GM19324 (cell line): ENCODE results near the gene PDZD7.

Experiments
- ATAC-seq: cut with Tn5 transposase; IDR thresholded peaks from one replicate; pipeline ENCODE4 v1.9.1; 2021; ENCODE audit warnings: mild to moderate bottlenecking, moderate library complexity; ENCODE audit not compliant: unreplicated experiment, low FRiP score

Gene PDZD7

DNA sequence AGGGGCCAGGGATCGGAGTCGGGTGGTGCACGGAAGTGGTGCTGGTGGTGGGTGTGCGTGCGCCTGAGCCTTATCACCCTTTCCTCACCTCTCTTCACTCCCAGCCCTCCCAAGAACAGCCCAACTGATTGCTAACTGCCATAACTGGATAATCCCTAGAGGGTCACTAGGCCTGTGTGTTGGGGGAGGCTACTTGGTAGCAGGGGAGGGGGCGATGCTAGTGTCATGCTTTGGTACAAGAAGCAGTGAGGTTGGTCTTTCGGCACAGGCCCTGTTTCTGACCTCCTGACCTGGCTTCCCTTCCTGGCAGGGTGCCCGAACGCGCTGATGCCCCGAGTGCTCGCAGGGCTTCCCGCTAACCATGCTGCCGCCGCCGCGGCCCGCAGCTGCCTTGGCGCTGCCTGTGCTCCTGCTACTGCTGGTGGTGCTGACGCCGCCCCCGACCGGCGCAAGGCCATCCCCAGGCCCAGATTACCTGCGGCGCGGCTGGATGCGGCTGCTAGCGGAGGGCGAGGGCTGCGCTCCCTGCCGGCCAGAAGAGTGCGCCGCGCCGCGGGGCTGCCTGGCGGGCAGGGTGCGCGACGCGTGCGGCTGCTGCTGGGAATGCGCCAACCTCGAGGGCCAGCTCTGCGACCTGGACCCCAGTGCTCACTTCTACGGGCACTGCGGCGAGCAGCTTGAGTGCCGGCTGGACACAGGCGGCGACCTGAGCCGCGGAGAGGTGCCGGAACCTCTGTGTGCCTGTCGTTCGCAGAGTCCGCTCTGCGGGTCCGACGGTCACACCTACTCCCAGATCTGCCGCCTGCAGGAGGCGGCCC lies 31.5 kb upstream of the PDZD7 start:
- ATAC-seq, result no peak

DNA sequence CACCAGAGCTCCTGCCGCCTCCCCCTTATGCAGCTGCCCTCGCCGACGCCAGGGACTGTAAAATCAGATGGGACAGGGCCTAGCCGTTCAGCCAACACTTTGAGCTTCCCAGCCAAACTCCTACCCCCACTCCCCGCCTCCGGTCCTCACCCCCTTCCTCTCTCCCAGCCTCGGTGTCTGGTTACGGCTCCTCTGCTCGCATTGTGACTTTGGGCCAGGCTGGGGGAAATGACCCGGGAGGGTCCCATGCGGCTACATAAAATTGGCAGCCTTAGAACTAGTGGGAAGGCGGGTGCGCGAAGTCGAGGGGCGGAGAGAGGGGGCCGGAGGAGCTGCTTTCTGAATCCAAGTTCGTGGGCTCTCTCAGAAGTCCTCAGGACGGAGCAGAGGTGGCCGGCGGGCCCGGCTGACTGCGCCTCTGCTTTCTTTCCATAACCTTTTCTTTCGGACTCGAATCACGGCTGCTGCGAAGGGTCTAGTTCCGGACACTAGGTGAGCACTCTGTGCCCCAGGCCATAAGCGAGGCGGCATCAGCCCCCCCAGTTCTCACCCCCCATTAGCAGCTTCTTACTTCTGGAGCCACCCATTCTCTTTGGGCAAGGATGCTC lies 30.8 kb upstream of the PDZD7 start, which contains the start of gene KAZALD1:
Gene KAZALD1 (plus strand): TSS at position 366 of the 608 bp plus-strand sequence. CDS start 604 bp downstream, outside the sequence.
- no peak for ATAC-seq

DNA sequence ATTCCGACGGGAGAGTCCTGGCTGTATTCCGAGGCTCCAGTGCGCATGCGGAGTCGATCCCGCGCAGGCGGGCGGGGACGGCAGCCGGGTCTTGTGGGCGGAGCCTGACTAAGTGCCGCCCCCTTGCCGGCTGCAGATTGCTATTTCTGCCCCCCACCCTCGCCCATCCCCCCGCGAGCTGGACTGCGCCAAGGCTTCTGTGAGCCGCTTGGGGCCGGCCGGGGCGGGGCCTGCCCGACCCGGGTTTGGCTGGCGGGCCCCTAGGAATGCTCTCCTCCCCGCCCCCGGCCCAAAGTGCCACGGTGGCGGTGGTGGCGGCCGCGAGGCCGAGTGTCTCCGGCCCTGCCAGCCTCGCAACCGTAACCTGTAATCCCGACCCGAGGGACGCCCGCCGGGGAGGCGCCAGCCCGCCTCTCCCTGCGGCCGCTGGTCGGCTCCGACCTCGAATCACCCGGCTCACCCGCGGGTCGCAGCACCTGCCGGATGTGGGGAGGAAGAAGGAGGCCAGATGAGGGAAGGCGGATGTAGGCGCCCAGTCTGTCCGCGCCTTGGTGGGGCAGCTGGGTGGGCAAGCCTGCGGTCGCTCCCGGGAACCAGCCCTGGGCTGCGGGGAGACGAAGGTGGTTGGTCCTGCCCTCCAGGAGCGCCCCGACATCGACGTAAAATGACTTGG lies 30.2 kb upstream of the PDZD7 start:
- peak; percentile 71 for ATAC-seq

DNA sequence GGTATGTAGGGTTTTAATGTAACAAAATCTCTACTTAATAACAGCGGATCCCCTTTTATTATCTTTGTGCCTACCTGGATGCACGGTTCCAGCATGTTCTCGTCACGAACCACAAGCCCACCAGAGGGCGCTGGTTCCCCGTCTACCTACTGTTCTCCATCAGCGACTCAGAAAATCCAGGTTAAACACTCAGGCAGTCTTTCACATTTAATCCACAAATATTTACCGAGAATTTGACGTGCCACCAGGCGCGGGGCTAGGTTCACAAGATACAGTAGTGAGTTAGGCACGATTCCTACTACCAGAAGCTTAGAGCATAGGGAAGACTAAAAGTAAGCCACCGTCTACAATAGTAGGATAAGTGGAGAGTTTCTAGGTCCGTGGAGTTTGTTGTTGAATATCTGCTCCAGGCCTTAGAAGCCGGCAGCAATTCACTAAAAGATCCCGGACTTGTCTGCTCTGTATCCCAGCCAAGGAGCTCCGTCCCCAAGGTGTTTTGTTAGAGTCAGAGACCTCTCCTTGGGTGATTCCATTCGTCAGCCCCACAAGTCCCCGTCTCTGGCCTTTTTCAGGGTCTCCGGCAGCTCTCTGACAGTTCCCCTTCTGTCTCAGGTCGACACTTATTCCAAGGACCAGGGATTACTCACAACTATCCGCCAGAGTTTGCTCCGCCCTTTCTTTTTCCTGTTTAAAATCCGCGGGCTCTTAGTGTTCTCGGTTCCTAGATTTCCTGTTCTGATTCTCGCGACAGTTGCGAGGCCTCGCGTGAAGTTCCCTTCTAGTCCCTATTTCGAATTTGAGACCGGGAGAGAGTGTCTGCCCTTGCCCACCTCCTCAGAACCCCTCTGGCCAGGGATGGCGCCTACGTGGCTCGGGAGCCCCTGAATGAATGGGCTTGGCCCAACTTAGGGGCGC lies 29.4 kb upstream of the PDZD7 start:
- ATAC-seq, result peak; percentile 50

DNA sequence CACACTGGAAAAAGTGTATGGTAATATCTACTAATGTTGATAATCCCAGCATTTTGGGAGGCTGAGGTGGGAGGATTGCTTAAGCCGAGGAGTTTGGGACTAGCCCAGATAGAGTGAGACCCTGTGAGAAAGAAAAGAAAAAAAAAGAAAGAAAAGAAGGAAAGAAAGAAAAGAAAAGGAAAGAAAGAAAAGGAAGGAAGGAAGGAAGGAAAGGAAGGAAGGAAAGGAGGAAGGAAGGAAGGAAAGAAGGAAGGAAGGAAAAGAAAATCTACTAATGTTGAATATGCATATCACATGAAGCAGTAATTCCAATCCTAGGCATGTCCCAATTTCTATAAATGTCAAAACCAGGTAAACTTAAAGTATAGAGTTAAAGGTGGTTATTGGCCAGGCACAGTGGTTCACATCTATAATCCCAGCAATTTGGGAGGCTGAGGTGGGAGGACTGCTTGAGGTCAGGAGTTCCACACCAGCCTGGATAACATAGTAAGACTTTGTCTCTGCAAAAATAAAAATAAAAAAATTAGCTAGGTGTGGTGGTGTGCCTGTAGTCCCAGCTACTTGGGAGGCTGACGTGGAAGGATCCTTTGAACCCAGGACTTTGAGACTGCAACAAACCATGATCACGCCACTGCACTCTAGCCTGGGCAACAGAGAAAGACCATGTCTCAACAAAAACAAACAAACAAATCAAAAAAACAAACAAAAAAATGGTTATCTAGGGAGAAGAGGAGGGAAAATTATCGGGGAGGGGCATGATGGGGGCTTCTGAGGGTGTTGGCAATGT lies 25.6 kb upstream of the PDZD7 start:
- ATAC-seq, result no peak

DNA sequence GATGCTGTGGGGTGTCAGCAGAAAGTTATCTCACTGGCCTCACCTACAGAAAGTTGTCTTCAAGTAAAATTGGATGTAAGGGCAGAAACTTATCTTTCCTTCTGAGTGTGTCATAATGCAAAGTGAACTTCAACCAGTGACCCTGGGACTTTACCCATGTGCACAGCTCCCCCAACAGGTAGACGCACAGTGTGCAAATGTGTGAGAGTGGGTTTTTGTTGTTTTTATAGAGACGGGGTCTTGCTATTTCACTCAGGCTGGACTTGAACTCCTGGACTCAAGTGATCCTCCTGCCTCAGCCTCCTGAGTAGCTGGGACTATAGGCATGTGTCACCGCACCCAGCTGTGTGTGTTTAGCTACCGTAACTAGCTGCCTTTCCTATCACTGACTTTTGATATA lies 24.5 kb upstream of the PDZD7 start:
- ATAC-seq, result no peak

DNA sequence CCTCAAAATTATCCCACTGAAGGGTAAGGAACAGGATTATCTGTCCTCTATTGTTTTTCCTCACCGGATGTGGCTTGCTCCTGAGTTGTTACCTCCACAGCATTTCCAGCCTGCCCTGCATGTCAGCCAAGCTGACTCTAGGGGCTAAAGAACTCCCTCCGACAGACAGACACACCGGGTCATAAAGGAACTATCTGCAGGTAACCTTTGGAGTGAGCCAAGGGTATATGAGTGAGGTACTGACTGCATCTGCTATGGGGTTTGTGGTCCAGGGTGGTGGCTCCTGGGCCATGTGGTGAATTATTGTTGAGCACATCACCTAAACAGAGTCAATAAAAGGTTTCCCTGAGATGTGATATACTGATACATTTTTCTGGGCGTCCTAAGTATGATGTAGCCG lies 23.9 kb upstream of the PDZD7 start:
- no peak for ATAC-seq

DNA sequence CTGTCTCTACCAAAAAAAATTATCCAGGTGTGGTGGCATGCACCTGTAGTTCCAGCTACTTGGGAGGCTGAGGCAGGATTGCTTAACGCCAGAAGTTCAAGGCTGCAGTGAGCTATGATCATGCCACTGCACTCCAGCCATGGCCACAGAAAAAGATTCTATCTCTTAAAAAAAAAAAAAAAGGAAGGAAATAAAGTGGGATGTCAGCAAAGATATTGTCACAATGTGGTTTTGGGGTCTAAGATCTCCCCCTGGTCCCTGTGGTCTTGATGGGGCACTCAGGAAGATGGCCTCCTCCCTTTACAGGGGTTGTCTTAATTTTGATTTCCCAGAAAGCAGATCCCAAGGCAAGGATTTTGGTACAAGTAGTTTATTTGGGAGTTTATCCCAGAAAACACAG lies 23.4 kb upstream of the PDZD7 start:
- ATAC-seq, result no peak

DNA sequence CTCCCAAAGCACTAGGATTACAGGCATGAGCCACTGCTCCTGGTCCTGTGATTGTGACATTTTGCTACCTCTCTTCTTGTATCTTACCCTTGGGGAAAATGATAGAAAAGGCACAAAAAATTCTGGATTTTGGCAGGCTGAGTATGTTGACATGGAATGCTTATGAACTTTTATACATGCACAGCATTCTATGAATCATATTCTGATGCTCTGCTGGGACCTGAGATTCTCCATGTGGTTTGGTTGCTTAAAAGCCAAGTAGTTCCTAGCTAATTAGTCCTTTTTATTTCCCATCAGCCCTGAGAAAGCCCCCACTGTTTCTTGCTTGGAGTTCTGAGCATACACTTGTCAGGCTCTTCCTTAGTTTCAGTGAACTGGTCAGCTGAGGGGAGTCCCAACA lies 22.6 kb upstream of the PDZD7 start:
- ATAC-seq, result no peak

DNA sequence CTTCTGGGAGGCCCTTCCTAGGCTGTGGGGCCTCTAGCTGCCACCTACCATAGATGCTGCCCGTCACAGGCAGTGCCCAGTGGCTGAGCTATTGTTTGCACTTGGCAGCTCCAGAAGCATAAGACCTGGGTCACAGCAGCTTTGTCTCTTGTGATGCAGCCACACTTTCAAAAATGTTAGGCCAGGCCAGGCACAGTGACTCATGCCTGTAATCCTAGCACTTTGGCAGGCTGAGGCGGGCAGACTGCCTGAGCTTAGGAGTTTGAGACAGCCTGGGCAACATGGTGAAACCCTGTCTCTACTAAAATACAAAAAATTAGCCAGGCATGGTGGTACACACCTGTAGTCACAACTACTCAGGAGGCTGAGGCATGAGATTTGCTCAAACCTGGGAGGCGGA lies 21.4 kb upstream of the PDZD7 start:
- ATAC-seq, result no peak

DNA sequence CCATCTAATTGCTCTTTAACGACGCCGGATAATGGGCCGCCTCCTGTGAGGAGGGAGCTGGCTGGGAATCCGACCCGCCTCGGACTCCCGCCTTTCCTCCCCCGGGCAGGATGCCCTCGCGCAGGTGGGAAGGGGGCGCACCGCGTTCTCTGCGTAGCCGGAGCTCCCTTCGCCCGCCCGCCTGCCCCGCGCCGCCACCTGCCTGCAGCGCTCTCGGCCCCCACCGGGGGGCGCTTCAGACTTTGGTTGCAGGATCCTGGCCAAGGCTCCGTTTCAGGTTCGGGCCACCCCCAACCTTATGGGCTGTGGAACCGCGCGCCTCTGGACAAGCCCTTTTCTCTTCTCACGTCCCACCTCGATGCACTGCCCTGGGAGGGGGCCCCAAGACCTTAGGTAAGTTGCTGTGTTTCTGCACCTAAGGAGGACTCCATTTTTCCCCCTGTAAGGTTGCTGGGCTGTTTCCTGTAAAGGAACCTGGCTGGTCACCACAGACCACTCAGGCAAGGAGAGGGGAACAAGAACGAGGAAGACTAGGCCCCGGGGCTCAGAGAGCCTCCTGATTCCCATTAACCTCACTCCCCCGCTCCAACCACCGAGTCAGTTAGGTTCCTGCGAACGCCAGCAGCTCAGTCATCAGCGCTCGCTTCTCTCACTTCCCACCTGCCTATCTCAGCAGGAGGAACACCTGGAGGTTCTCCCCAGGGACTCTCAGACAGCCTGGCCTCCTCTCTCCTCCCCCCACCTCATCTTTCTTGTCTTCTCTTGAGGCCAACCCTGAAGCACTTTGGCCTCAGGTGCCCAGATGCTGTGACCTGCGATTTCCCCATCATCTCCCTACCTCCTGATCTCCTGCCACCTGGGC lies 19.5 kb upstream of the PDZD7 start:
- ATAC-seq, result no peak

DNA sequence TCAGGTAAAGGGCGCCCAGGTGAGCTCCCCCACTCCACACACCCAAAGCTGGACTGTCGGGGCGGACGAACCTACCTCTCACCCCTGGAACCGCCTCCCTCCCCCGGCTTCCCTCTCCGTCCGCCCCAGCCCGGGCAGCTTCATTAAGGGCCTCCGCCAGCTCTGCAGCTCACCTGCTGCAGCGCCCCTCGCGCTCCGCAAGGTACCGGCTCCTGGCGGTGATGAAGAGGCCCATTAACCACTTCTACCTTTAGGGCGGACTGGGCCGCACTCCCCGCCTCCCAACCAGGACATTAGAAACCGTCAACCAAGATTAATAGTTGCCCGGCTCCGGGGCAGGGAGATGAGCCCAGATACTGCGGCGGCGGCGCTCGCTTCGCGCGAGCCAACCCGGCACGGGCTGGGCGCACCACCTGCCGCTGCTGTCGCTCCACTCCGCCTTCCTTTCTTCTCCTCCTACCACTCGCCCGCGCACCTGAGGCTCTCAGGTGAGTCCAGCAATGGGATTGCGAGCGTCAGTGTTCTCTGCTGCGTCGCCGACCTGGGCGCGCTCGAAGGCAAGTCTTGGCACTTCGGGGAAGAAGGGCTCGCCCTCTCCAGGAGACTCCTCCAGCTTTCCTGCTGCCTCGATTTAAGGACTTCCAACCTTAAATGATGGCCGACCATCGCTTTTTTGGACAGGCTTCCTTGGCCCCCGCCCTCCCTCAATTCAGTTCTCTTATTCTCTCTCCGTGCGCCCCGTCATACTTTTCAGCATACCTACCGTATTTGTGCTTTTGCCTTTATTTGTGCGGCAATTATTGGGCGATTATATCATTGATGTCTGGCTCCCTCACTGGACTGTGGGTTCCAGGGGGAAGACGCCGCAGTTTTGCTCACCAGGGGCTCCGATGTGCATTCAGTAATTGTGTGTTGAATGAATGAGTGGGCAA lies 17.3 kb upstream of the PDZD7 start:
- ATAC-seq, result no peak

DNA sequence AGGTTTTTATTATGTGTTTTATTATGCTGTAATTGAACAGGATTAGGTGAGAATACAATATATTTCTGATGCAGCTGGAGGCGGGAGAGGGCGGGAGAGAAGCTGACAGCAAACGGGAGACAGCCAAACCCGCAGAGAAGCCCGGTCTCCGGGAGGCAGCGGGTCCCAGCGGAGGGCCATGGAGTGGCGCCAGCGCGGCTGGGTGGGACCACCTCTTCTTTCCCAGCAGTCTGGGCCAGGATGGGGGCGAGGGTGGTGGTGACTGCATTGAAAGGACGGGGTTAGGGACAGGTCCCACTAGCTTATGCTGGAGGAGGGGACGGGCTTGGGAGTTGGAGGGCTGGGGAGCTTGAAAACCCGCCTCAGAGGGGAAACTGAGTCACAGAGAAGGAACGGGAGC lies 16.3 kb upstream of the PDZD7 start:
- no peak for ATAC-seq

DNA sequence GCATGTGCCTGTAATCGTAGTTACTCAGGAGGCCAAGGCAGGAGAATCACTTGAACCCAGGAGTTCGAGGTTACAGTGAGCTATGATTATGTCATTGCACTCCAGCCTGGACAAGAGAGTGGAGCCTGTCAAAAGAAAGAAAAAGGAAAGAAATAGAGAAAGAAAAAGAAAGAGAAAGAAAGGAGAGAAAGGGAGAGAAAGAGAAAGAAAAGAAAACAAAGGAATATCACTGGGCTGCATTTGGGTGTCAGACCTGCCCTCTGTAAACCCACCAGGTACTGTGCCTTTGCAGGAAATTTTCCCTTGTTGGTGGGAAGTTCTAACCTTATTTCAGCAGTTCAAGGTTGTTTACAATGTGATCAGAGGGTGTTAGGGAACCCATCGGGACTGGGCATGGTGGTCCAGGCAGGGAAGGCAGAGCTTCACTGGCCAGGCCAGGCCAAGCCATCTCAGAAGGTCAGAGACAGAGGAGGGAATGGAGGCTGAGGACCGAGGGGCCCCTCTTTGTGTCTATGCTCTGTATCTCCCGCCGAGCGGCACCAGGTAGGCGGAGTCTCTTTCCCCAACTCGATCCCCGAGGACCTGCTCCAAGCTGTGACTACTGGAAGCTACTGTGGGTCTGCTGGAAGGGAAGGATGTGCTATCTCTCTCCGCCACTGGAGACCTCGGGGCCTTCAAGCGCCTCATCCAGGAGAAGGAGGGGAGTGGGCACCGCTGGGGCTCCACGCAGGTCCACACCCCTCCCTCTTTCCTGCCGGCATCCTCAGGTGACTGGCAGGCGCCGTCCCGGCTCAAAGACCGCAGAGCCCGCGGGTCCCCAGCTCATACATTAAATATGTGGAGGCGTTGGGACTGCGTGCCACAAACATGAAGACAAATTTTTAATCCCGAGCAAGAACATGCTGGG lies 15.7 kb upstream of the PDZD7 start:
- ATAC-seq, result no peak

DNA sequence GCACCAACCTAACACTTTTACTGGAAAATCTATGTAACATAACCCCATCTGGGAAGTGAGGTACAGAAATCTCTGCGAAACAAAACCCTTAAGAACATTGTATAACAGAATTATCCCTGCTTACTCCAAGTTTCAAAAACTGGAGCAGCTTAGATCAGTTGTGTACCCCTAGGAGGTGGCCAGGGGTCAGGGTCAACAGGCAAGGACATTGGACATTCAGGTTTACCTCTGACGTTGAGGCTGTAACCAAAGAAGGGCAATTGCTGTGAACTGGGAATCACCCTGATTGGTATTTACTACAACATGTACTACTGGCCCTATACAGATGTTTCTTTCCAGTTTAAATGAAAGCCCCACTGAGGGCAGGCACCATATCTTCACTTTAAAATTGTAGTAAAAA lies 13.2 kb upstream of the PDZD7 start:
- ATAC-seq, result no peak

DNA sequence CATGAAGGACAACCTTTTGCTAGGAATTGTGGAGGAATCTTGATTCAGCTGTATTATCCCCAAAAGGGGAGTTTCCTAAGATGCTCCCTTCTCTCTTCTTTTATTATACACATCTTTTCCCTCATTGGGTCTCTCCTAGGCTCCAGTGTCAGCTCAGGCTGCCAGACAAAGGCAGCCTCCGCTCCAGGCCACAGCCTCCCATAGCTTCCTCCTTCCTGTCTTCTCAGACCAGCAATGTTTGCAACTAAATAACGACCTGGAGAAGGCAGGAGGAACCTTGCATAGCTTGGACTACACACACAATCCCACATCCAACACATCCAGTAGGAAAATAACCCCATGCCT lies 12.4 kb upstream of the PDZD7 start:
- ATAC-seq, result no peak
